Measurements from ENCODE around the gene CHRNA7. TPM values are rescaled to one million over a fixed set of nuclear protein-coding genes. Genes with fewer than 3 reads are reported as not detected.

The CHRNA7 gene
- total and polyA plus RNA-seq, 9 of the 15 experiments (the other 6 are each of a cell fraction or from before 2014, with no cell fraction given) = 0.04 TPM; not detected in 8

DNA sequence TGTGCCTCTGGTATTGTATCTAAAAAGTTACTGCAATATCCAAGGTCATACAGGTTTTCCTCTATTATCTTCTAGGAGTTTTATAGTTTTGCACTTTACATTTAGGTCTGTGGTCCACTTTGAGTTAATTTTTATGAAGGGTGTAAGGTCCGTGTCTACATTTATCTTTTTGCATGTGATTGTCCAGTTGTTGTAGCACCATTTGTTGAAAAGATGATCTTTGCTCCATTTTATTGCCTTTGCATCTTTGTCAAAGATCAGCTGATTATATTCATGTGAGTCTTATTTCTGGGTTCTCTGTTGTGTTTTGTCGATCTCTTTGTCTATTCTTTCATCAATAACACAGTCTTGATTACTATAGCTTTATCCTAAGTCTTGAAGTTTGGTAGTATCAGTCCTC is 6.7 kb downstream of the CHRNA7 start (continued):
- TF ChIP-seq, protein P1, sequence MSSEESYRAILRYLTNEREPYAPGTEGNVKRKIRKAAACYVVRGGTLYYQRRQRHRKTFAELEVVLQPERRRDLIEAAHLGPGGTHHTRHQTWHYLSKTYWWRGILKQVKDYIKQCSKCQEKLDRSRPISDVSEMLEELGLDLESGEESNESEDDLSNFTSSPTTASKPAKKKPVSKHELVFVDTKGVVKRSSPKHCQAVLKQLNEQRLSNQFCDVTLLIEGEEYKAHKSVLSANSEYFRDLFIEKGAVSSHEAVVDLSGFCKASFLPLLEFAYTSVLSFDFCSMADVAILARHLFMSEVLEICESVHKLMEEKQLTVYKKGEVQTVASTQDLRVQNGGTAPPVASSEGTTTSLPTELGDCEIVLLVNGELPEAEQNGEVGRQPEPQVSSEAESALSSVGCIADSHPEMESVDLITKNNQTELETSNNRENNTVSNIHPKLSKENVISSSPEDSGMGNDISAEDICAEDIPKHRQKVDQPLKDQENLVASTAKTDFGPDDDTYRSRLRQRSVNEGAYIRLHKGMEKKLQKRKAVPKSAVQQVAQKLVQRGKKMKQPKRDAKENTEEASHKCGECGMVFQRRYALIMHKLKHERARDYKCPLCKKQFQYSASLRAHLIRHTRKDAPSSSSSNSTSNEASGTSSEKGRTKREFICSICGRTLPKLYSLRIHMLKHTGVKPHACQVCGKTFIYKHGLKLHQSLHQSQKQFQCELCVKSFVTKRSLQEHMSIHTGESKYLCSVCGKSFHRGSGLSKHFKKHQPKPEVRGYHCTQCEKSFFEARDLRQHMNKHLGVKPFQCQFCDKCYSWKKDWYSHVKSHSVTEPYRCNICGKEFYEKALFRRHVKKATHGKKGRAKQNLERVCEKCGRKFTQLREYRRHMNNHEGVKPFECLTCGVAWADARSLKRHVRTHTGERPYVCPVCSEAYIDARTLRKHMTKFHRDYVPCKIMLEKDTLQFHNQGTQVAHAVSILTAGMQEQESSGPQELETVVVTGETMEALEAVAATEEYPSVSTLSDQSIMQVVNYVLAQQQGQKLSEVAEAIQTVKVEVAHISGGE (CRISPR knock-in tag; IDR thresholded peaks at IDR 0.05) = no peak
- TF ChIP-seq SMARCA5 (IDR thresholded peaks at IDR 0.05) (no peak), NCOA4 (IDR thresholded peaks at IDR 0.05; ENCODE audit: partially characterized antibody) (no peak), TBL1XR1 (IDR thresholded peaks at IDR 0.05; ENCODE audit: low read length in 2 of 2) (no peak)

GRCh38 chr15:32041294-32041693 is 11.0 kb downstream of the CHRNA7 start:
- ATAC-seq = no peak
- 0% methylated on average over 7 of the region's 7 CpGs for WGBS (ENCODE audit: insufficient coverage, low coverage, missing lambda C conversion rate)

More at GRCh38 chr15:32041294-32041693, 11.0 kb downstream of the CHRNA7 start:
- H3K79me2 ChIP-seq (ENCODE audit: control insufficient read depth, insufficient read depth, low read length) = no peaks in the 10 kb centered on the region
- TF ChIP-seq ZNF699 (CRISPR knock-in tag; IDR thresholded peaks at IDR 0.05; ENCODE audit: insufficient replicate concordance) = no peak
- no peak for TF ChIP-seq CSDE1 (IDR thresholded peaks at IDR 0.05)
- no peak for TF ChIP-seq HMGXB4 (CRISPR knock-in tag; IDR thresholded peaks at IDR 0.05)
- TF ChIP-seq ZNF24 (IDR thresholded peaks at IDR 0.05) = no peak
- no peak for TF ChIP-seq ZNF785 (CRISPR knock-in tag; IDR thresholded peaks at IDR 0.05)
- TF ChIP-seq, protein P2, sequence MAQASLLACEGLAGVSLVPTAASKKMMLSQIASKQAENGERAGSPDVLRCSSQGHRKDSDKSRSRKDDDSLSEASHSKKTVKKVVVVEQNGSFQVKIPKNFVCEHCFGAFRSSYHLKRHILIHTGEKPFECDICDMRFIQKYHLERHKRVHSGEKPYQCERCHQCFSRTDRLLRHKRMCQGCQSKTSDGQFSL (CRISPR knock-in tag; IDR thresholded peaks at IDR 0.05) = no peak
- TF ChIP-seq, protein P2 (tag; IDR thresholded peaks at IDR 0.05) = no peak
- no peak for TF ChIP-seq CHD2 (IDR thresholded peaks at IDR 0.05; ENCODE audit: low read depth, low read length)
- H3K36me3 ChIP-seq (ENCODE audit: control insufficient read depth, insufficient read depth, low read length) = no peaks in the 10 kb centered on the region
- H4K20me1 ChIP-seq (replicated peaks; ENCODE audit: control insufficient read depth, insufficient read depth, low read length) = no peaks in the 10 kb centered on the region
- H3K4me3 ChIP-seq = no peak overlapping the region
- ChIA-PET POLR2A (no interaction called here), CTCF (ENCODE audit: low intra/inter-chr PET ratio) (no interaction called here)
- in situ Hi-C loops (cut with MboI) = no loop called here
- DNase-seq (ENCODE audit: extremely low read depth in 1 of 4, low spot score in 3 of 4) (no peak), FAIRE-seq (no peak)
- no peak overlapping the region for H3K9ac ChIP-seq (ENCODE audit: insufficient read depth in 1 of 2, low read depth in 2 of 2, low read length in 2 of 2)
- no peak overlapping the region for H2AFZ ChIP-seq (ENCODE audit: low read depth, low read length)
- H3K27ac ChIP-seq (ENCODE audit: extremely low read depth, low read depth, low read length) = no peak overlapping the region
- H3K9me1 ChIP-seq (ENCODE audit: control insufficient read depth, insufficient read depth, low read length) = no peaks in the 10 kb centered on the region
- H3K9me3 ChIP-seq (replicated peaks; ENCODE audit: control insufficient read depth, insufficient read depth, low read depth, low read length) = no peaks in the 10 kb centered on the region
- intact Hi-C loops (cut with micrococcal nuclease) = no loop called here
- no peaks in the 10 kb centered on the region for H3K4me1 ChIP-seq (replicated peaks in 1 of 2; ENCODE audit: control insufficient read depth in 2 of 2, insufficient read depth in 2 of 2, low read length in 2 of 2)
- H3K4me2 ChIP-seq (ENCODE audit: insufficient read depth, low read length) = no peak overlapping the region
- no TSS peak for BruUV-seq (replicated peaks)
- H3K27me3 ChIP-seq (ENCODE audit: control insufficient read depth in 2 of 2, insufficient read depth in 2 of 2, low read length in 2 of 2) = no peaks in the 10 kb centered on the region

Measured in K562 (cell line).